ENCODE measurements around the gene SLC16A3. TPM values are rescaled to one million over a fixed set of nuclear protein-coding genes. Genes with fewer than 3 reads are reported as not detected.

SLC16A3 gene
- total and polyA plus RNA-seq, 8 donors: 13.0 to 149 (median 19.0) TPM

- peak overlapping the region in 1 of 2 donors; percentile 30 for H3K4me3 ChIP-seq
- no peaks in the 10 kb centered on the region for H3K36me3 ChIP-seq
- TF ChIP-seq CTCF (IDR thresholded peaks at IDR 0.05): no peak
- peaks cover 29 to 88% of the 10 kb centered on the region in 2 donors for H3K4me1 ChIP-seq
- no peaks in the 10 kb centered on the region for H3K27me3 ChIP-seq
- intact Hi-C loops (cut with DNase I): no loop called here
- DNase-seq (peak in 2 of 4 donors; percentile 94 to 96), ATAC-seq (peak; percentile 82)
- H3K27ac ChIP-seq: peak overlapping the region; percentile 89 to 98
- H3K9me3 ChIP-seq: no peaks in the 10 kb centered on the region
These were observed 12.3 kb upstream of the SLC16A3 start for GRCh38 chr17:82216301-82217119.

GRCh38 chr17:82217120-82217529 lies 11.7 kb upstream of the SLC16A3 start:
- DNase-seq (peak in 2 of 4 donors; percentile 76 to 92), ATAC-seq (peak; percentile 7)
- intact Hi-C loops (cut with DNase I): no loop called here
- Histone ChIP-seq H3K4me1 (peaks cover 24 to 88% of the 10 kb centered on the region in 2 donors), H3K9me3 (no peaks in the 10 kb centered on the region), H3K27me3 (no peaks in the 10 kb centered on the region), H3K4me3 (peak overlapping the region in 1 of 2 donors; percentile 30), H3K27ac (peak overlapping the region; percentile 89 to 98), H3K36me3 (no peaks in the 10 kb centered on the region)
- TF ChIP-seq CTCF (IDR thresholded peaks at IDR 0.05): no peak

DNA sequence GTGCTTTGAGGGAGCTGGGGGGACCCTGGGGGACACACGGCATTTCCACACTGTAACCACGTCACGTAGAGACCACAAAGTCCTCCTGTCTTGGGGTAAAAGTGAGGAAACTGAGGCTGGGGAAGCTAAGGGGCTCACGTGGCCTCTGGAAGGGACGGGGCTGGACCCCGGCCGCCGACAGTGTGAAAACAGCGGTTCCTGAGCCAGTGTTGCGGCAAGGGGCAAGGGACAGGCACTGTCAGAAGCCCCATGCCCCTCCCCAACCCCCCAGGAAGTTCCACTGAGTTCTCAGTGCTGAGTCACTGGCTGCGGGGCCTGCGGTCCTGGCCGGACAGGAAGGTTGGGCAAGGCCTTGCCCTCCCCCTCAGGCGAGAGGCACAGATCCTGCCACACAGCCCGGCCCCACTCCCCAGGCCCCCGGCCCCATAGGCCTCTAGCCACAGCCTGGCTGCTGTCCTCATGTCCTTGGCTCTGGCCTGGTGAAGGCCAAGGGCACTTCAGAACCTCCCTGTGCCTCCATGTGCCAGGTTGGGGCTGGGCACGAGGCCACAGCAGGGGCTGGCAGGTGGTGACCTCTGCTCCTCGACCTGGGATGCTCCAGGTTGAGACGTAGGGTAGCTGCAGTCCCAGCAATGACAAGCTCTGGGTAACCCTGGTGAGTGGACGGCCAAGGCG lies 11.2 kb upstream of the SLC16A3 start:
- no peaks in the 10 kb centered on the region for H3K27me3 ChIP-seq
- intact Hi-C loops (cut with DNase I): no loop called here
- no peak for TF ChIP-seq CTCF (IDR thresholded peaks at IDR 0.05)
- ATAC-seq (peak; percentile 52), DNase-seq (peak in 2 of 4 donors; percentile 92 to 97)
- no peaks in the 10 kb centered on the region for H3K36me3 ChIP-seq
- no peaks in the 10 kb centered on the region for H3K9me3 ChIP-seq
- H3K4me3 ChIP-seq: peak overlapping the region in 1 of 2 donors; percentile 30
- peak overlapping the region; percentile 89 to 98 for H3K27ac ChIP-seq
- peaks cover 24 to 94% of the 10 kb centered on the region in 2 donors for H3K4me1 ChIP-seq

DNA sequence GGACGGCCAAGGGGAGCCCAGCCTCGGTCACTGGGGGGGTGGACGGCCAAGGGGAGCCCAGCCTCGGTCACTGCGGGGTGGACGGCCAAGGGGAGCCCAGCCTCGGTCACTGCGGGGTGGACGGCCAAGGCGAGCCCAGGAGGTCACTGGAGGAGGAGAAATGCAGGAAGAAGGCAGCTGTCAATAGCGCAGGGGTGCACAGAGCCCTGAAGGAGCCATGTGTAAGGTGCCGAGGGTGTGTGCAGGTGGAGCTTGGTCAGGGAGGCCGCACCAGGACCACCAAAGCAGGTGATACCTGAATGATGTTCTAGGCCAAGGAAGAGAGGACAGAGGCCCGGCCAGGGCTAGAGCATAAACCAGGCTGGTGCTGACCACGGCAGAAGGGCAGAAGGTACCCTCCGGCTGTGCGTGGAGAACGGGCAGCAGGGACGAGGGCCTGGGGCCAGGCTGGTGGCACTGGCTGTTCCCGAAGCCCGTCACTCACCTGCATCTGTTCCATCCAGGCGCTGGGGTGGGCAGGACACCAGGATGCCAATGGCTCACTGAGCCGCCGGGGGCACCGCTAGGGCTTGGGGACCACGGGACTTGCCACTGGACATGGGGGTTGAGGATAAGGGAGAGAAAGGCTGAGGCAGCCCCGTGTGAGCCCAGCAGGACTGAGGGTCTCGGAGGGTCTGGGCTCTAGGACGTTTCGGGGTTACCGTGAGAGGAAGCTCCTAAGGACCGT lies 10.3 kb upstream of the SLC16A3 start:
- ATAC-seq (no peak), DNase-seq (peak in 1 of 4 donors; percentile 79)
- intact Hi-C loops (cut with DNase I): no loop called here
- H3K9me3 ChIP-seq: no peaks in the 10 kb centered on the region
- peak overlapping the region in 1 of 2 donors; percentile 98 for H3K27ac ChIP-seq
- no peak for TF ChIP-seq CTCF (IDR thresholded peaks at IDR 0.05)
- H3K27me3 ChIP-seq: no peaks in the 10 kb centered on the region
- peaks cover 21 to 96% of the 10 kb centered on the region in 2 donors for H3K4me1 ChIP-seq
- H3K4me3 ChIP-seq: peak overlapping the region in 1 of 2 donors; percentile 30
- no peaks in the 10 kb centered on the region for H3K36me3 ChIP-seq

Data from left lung (tissue), 10 donors.